SK-N-SH (cell line): ENCODE results near the gene SYAP1. TPM values are rescaled to one million over a fixed set of nuclear protein-coding genes. Genes with fewer than 3 reads are reported as not detected.
"Not testable (repeated sequence)": the region's sequence is repeated elsewhere in the genome, so short reads cannot be mapped to it uniquely, and the experiment has no call there.

Source experiments
- CTCF ChIA-PET: fragments of 300-600, 350-600 bp; formaldehyde crosslinking; extraction: SDS; loops from one replicate; lab custom pipeline; 2021; lab: Yijun Ruan, JAX
- POLR2A ChIA-PET: fragments of 350-600 bp; sonication (Branson Sonifier 250); formaldehyde crosslinking; extraction: SDS; loops from one replicate; lab custom pipeline; 2020; ENCODE audit warnings: antibody characterized with exemption, inconsistent platforms; lab: Yijun Ruan, JAX
- DNase-seq: peaks from one replicate; pipeline ENCODE4 v3.0.0; 2012
- H2AFZ ChIP-seq: fragments of 200-600 bp; sonication (generic); 2 replicates; pipeline ENCODE4 v1.8.1; 2016; ENCODE audit warnings: antibody characterized with exemption, mild to moderate bottlenecking, low read depth
- H3F3A ChIP-seq: fragments of 200-600 bp; sonication (generic); replicated peaks from 2 replicates; pipeline ENCODE3; 2016; ENCODE audit warnings: antibody characterized with exemption, mild to moderate bottlenecking; ENCODE audit not compliant: insufficient read depth
- H3K27ac ChIP-seq, 2 experiments: fragments of 200-500 bp in 1 of 2; fragments of 200-600 bp in 1 of 2; sonication (Bioruptor generic) in 1 of 2; sonication (generic), shearing (Covaris generic) in 1 of 2; 2 replicates each; pipeline versions ENCODE4 v1.5.1 to v1.6.1; 2014 to 2016; ENCODE audit warnings: low read depth in 2 of 2, inconsistent platforms in 1 of 2, low read length in 1 of 2, mild to moderate bottlenecking in 1 of 2, mixed read lengths in 1 of 2
- H3K27me3 ChIP-seq: fragments of 200-600 bp; sonication (generic), shearing (Covaris generic); 2 replicates; pipeline ENCODE4 v1.6.1; 2016; ENCODE audit warnings: mixed run types; ENCODE audit not compliant: insufficient read depth
- H3K36me3 ChIP-seq, 2 experiments: fragments of 200-500 bp in 1 of 2; fragments of 200-600 bp in 1 of 2; sonication (Bioruptor generic) in 1 of 2; sonication (generic) in 1 of 2; replicated peaks in 1 of 2; 2 replicates each; pipeline versions ENCODE3 to v1.5.1; 2014 to 2016; ENCODE audit warnings: low read length in 1 of 2, mild to moderate bottlenecking in 1 of 2; ENCODE audit not compliant: insufficient read depth in 2 of 2, control insufficient read depth in 1 of 2
- H3K4me1 ChIP-seq, 2 experiments: fragments of 200-500 bp in 1 of 2; fragments of 200-600 bp in 1 of 2; sonication (Bioruptor generic) in 1 of 2; sonication (generic), shearing (Covaris generic) in 1 of 2; 2 replicates each; pipeline versions ENCODE4 v1.5.1 to v1.6.1; 2014 to 2016; ENCODE audit warnings: low read depth in 1 of 2, low read length in 1 of 2, mixed run types in 1 of 2; ENCODE audit not compliant: insufficient read depth in 2 of 2, control insufficient read depth in 1 of 2
- H3K4me2 ChIP-seq: fragments of 200-600 bp; sonication (generic), shearing (Covaris generic); 2 replicates; pipeline ENCODE4 v1.6.1; 2017; ENCODE audit warnings: mixed run types
- H3K4me3 ChIP-seq, 2 experiments: fragments of 200-500 bp in 1 of 2; fragments of 200-600 bp in 1 of 2; sonication (Bioruptor generic) in 1 of 2; sonication (generic), shearing (Covaris generic) in 1 of 2; 2 replicates each; pipeline versions ENCODE4 v1.5.1 to v1.8.1; 2014 to 2016; ENCODE audit warnings: low read depth in 2 of 2, inconsistent platforms in 1 of 2, low read length in 1 of 2, mild to moderate bottlenecking in 1 of 2, mixed read lengths in 1 of 2, moderate library complexity in 1 of 2
- H3K79me2 ChIP-seq: fragments of 200-600 bp; sonication (generic); 2 replicates; pipeline ENCODE4 v1.8.1; 2017; ENCODE audit warnings: mild to moderate bottlenecking; ENCODE audit not compliant: insufficient read depth
- H3K9ac ChIP-seq: fragments of 200-600 bp; sonication (generic); 2 replicates; pipeline ENCODE4 v1.6.1; 2017; ENCODE audit warnings: mixed run types
- H3K9me2 ChIP-seq: fragments of 200-600 bp; sonication (generic); 2 replicates; pipeline ENCODE4 v1.6.1; 2017; ENCODE audit warnings: mixed run types
- H3K9me3 ChIP-seq: fragments of 200-600 bp; sonication (generic); 2 replicates; pipeline ENCODE4 v1.6.1; 2017; ENCODE audit warnings: mixed run types, mild to moderate bottlenecking, moderate library complexity
- H4K20me1 ChIP-seq: fragments of 200-600 bp; sonication (generic); 2 replicates; pipeline ENCODE4 v1.6.1; 2017; ENCODE audit warnings: mild to moderate bottlenecking, mixed run types; ENCODE audit not compliant: insufficient read depth
- FOSL2 ChIP-seq: IDR thresholded peaks from 2 replicates; pipeline ENCODE4 v1.4.0; 2012; ENCODE audit warnings: low read depth, mild to moderate bottlenecking, moderate library complexity, borderline replicate concordance
- FOXJ3 ChIP-seq: sonication (generic); formaldehyde crosslinking; IDR thresholded peaks from 2 replicates; pipeline ENCODE4 v1.5.1; 2020; ENCODE audit warnings: mild to moderate bottlenecking, missing genetic modification reagents
- FOXM1 ChIP-seq: IDR thresholded peaks from 2 replicates; pipeline ENCODE4 v1.4.0; 2012; ENCODE audit warnings: low read depth, mild to moderate bottlenecking
- MXI1 ChIP-seq: IDR thresholded peaks from 2 replicates; pipeline ENCODE4 v1.6.1; 2012; ENCODE audit warnings: mild to moderate bottlenecking, low read depth, low read length, improper control_type of control experiment
- NFIC ChIP-seq: IDR thresholded peaks from 2 replicates; pipeline ENCODE4 v1.4.0; 2012; ENCODE audit warnings: borderline replicate concordance
- RFX5 ChIP-seq: IDR thresholded peaks from 2 replicates; pipeline ENCODE4 v1.6.1; 2012; ENCODE audit warnings: mild to moderate bottlenecking, improper control_type of control experiment, low read length
- TAF1 ChIP-seq: IDR thresholded peaks from 2 replicates; pipeline ENCODE4 v1.6.1; 2012; ENCODE audit warnings: low read depth, mild to moderate bottlenecking, low read length, moderate library complexity, borderline replicate concordance
- WGBS: methylation state at CpG from one replicate; pipeline ENCODE4 v1.1.6; 2017; ENCODE audit warnings: low lambda C conversion rate; 5-methylcytosine and 5-hydroxymethylcytosine counted together
- polyA plus RNA-seq, 3 experiments: library from polyadenylated mRNA; depleted of rRNA; stranded (reverse); fragments of >200 nt; gene quantifications; 2 replicates each; pipeline ENCODE4 v1.2.3, GENCODE V29; 2012
- TF ChIP-seq, protein P1 (sequence below): fragments of 200-600 bp; sonication (generic); IDR thresholded peaks from 2 replicates; pipeline ENCODE4 v1.6.1; 2017; ENCODE audit warnings: antibody characterized with exemption, mild to moderate bottlenecking, moderate library complexity
- TF ChIP-seq, protein P2 (sequence below): IDR thresholded peaks from 2 replicates; pipeline ENCODE4 v1.6.1; 2012; ENCODE audit warnings: mild to moderate bottlenecking, low read depth, low read length, moderate library complexity
- TF ChIP-seq, protein P3 (sequence below): IDR thresholded peaks from 2 replicates; pipeline ENCODE4 v1.4.0; 2012; ENCODE audit warnings: low read depth, borderline replicate concordance
- TF ChIP-seq, protein P4 (sequence below): IDR thresholded peaks from 2 replicates; pipeline ENCODE4; 2012

The SYAP1 gene
- polyA plus RNA-seq, 1 of the 3 experiments (the other 2 are of a cell fraction): 11.9 TPM

DNA sequence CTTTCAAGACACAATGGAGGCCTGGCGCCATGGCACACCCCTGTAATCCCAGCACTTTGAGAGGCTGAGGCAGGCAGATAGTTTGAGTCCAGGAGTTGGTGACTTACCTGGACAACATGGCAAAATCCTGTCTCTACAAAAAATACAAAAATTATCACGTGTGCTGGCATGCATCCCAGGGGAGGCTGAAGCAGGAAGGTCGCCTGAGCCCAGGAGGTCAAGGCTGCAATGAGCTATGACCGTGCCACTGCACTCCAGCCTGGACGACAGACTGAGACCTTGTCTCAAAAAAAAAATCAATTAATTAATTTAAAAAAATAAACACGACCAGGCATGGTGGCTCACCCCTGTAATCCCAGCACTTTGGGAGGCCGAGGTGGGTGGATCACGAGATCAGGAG lies 4.9 kb upstream of the SYAP1 start (continued):
- TF ChIP-seq NFIC: no peak

DNA sequence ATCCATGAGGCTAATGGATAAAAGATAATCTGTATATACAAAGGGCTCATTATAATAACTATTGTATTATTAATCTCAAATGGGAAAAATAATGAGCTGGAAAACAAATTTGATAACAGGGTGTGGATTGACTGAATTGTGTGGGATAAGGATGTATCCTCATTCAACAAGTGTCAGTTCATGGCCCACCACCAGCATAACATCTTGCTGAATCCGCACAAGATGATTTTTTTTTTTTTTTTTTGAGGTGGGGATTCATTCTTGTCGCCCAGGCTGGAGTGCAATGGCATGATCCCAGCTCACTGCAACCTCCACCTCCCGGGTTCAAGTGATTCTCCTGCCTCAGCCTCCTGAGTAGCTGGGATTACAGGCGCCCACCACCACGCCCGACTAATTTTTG lies 3.8 kb upstream of the SYAP1 start:
- H3K4me1 ChIP-seq, POLR2A ChIA-PET, DNase-seq, H4K20me1 ChIP-seq, H3K36me3 ChIP-seq, H3K9ac ChIP-seq, H3K27ac ChIP-seq, H3K9me2 ChIP-seq, H3K27me3 ChIP-seq, H3K9me3 ChIP-seq, H3K4me3 ChIP-seq, H3K4me2 ChIP-seq, H2AFZ ChIP-seq: not testable (repeated sequence)
- WGBS: 87% methylated on average over 6 of the region's 6 CpGs
- CTCF ChIA-PET: interaction anchor here (0.7 kb wide), 1 partner anchor 979 kb away, joined by 3 read pairs; no protein-coding TSS in a partner anchor
- H3F3A ChIP-seq: peaks cover 16% of the 10 kb centered on the region
- peaks cover 27% of the 10 kb centered on the region for H3K79me2 ChIP-seq

DNA sequence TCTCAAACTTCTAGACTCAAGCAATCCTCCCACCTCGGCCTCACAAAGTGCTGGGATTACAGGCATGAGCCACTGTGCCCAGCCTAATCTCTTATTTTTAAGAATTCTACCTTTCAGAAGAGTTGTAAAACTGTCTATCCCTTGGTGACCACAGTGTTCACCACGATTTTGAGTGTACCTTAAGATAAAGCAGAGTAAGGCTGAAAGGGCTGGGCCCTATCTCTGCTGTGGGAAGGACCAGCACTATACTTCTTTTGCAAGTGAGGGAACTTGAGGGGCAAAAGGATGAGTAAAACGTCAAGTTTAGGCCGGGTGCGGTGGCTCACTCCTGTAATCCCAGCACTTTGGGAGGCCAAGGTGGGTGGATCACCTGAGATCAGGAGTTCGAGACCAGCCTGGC lies 3.0 kb upstream of the SYAP1 start:
- not testable (repeated sequence) for DNase-seq, H4K20me1 ChIP-seq, H3F3A ChIP-seq, H3K4me2 ChIP-seq, H3K9ac ChIP-seq, H3K4me1 ChIP-seq, H3K4me3 ChIP-seq, H3K27me3 ChIP-seq, H2AFZ ChIP-seq, H3K27ac ChIP-seq, H3K9me2 ChIP-seq, H3K36me3 ChIP-seq, H3K9me3 ChIP-seq
- ChIA-PET CTCF (interaction anchor here (0.6 kb wide), 1 partner anchor 177 kb away, joined by 3 read pairs; no protein-coding TSS in a partner anchor), POLR2A (interaction anchor here (0.7 kb wide), 1 partner anchor 1223 kb away, joined by 3 read pairs; the partner anchor contains the start of gene PIR)
- H3K79me2 ChIP-seq: peaks cover 27% of the 10 kb centered on the region
- WGBS: 78% methylated on average over 6 of the region's 6 CpGs

DNA sequence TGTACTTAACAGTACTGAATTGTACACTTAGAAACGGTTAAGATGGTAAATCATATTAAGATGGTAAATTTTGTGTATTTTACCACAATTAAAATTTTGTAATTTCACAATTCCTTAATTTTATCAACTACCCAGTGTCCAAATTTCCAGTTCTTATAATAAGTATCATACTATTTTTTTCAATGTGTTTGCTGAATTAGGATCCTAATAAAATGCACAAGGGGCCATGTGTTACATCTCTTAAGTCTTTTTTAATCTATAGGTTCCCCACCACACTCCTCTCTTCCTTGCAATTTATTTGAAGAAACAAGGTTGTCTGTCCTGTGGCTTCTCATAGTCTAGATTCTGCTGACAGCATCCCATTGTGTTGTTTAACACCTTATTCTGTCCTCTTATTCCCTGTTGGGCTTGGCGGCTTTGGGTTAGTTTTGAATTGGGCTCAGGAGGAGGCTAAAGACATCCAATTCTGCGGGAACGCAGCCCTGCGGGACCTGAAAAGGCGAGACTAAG lies 533 bp upstream of the SYAP1 start:
- ChIA-PET POLR2A (interaction anchor here (0.6 to 1.4 kb wide), 9 partner anchors 12 to 981 kb away, joined by 3 to 5 read pairs (median 4); partner anchors contain the start of genes AP1S2, CA5B and TXLNG), CTCF (interaction anchor here (0.8 to 1.4 kb wide), 4 partner anchors 12 to 1080 kb away, joined by 3 to 9 read pairs (median 4); no protein-coding TSS in a partner anchor)
- 10% methylated on average over 6 of the region's 6 CpGs for WGBS
- Histone ChIP-seq H3K4me3 (peak overlapping the region; percentile 75 to 81), H3K4me2 (peak overlapping the region; percentile 87), H4K20me1 (peaks cover 24% of the 10 kb centered on the region), H3K9me3 (no peaks in the 10 kb centered on the region), H3K27ac (peak overlapping the region; percentile 90 to 99), H3F3A (peaks cover 7% of the 10 kb centered on the region), H3K27me3 (no peaks in the 10 kb centered on the region), H3K79me2 (peaks cover 43% of the 10 kb centered on the region), H2AFZ (peak overlapping the region; percentile 69), H3K36me3 (peaks cover 0 to 5% of the 10 kb centered on the region in 2 experiments), H3K4me1 (peaks cover 0 to 7% of the 10 kb centered on the region in 2 experiments; a peak in 2 of 4 replicates), H3K9me2 (no peaks in the 10 kb centered on the region), H3K9ac (peak overlapping the region; percentile 89)
- no peak for DNase-seq
- TF ChIP-seq, protein P1, sequence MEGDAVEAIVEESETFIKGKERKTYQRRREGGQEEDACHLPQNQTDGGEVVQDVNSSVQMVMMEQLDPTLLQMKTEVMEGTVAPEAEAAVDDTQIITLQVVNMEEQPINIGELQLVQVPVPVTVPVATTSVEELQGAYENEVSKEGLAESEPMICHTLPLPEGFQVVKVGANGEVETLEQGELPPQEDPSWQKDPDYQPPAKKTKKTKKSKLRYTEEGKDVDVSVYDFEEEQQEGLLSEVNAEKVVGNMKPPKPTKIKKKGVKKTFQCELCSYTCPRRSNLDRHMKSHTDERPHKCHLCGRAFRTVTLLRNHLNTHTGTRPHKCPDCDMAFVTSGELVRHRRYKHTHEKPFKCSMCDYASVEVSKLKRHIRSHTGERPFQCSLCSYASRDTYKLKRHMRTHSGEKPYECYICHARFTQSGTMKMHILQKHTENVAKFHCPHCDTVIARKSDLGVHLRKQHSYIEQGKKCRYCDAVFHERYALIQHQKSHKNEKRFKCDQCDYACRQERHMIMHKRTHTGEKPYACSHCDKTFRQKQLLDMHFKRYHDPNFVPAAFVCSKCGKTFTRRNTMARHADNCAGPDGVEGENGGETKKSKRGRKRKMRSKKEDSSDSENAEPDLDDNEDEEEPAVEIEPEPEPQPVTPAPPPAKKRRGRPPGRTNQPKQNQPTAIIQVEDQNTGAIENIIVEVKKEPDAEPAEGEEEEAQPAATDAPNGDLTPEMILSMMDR: no peak
- no peak for TF ChIP-seq TAF1
- TF ChIP-seq RFX5: no peak
- no peak for TF ChIP-seq MXI1
- no peak for TF ChIP-seq FOSL2
- TF ChIP-seq, protein P2, sequence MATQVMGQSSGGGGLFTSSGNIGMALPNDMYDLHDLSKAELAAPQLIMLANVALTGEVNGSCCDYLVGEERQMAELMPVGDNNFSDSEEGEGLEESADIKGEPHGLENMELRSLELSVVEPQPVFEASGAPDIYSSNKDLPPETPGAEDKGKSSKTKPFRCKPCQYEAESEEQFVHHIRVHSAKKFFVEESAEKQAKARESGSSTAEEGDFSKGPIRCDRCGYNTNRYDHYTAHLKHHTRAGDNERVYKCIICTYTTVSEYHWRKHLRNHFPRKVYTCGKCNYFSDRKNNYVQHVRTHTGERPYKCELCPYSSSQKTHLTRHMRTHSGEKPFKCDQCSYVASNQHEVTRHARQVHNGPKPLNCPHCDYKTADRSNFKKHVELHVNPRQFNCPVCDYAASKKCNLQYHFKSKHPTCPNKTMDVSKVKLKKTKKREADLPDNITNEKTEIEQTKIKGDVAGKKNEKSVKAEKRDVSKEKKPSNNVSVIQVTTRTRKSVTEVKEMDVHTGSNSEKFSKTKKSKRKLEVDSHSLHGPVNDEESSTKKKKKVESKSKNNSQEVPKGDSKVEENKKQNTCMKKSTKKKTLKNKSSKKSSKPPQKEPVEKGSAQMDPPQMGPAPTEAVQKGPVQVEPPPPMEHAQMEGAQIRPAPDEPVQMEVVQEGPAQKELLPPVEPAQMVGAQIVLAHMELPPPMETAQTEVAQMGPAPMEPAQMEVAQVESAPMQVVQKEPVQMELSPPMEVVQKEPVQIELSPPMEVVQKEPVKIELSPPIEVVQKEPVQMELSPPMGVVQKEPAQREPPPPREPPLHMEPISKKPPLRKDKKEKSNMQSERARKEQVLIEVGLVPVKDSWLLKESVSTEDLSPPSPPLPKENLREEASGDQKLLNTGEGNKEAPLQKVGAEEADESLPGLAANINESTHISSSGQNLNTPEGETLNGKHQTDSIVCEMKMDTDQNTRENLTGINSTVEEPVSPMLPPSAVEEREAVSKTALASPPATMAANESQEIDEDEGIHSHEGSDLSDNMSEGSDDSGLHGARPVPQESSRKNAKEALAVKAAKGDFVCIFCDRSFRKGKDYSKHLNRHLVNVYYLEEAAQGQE: no peak; the same call in 1 of the 2 replicates
- no peak for TF ChIP-seq FOXJ3 (CRISPR knock-in tag)
- TF ChIP-seq, protein P3, sequence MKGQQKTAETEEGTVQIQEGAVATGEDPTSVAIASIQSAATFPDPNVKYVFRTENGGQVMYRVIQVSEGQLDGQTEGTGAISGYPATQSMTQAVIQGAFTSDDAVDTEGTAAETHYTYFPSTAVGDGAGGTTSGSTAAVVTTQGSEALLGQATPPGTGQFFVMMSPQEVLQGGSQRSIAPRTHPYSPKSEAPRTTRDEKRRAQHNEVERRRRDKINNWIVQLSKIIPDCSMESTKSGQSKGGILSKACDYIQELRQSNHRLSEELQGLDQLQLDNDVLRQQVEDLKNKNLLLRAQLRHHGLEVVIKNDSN: no peak
- TF ChIP-seq FOXM1: no peak
- TF ChIP-seq, protein P4, sequence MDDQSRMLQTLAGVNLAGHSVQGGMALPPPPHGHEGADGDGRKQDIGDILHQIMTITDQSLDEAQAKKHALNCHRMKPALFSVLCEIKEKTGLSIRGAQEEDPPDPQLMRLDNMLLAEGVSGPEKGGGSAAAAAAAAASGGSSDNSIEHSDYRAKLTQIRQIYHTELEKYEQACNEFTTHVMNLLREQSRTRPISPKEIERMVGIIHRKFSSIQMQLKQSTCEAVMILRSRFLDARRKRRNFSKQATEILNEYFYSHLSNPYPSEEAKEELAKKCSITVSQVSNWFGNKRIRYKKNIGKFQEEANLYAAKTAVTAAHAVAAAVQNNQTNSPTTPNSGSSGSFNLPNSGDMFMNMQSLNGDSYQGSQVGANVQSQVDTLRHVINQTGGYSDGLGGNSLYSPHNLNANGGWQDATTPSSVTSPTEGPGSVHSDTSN: no peak
